Measurements from ENCODE around the gene VPS37C. TPM values are rescaled to one million over a fixed set of nuclear protein-coding genes. Genes with fewer than 3 reads are reported as not detected.

VPS37C gene
- total RNA-seq, 1 experiment from 2014 or later = 24.0 TPM

DNA sequence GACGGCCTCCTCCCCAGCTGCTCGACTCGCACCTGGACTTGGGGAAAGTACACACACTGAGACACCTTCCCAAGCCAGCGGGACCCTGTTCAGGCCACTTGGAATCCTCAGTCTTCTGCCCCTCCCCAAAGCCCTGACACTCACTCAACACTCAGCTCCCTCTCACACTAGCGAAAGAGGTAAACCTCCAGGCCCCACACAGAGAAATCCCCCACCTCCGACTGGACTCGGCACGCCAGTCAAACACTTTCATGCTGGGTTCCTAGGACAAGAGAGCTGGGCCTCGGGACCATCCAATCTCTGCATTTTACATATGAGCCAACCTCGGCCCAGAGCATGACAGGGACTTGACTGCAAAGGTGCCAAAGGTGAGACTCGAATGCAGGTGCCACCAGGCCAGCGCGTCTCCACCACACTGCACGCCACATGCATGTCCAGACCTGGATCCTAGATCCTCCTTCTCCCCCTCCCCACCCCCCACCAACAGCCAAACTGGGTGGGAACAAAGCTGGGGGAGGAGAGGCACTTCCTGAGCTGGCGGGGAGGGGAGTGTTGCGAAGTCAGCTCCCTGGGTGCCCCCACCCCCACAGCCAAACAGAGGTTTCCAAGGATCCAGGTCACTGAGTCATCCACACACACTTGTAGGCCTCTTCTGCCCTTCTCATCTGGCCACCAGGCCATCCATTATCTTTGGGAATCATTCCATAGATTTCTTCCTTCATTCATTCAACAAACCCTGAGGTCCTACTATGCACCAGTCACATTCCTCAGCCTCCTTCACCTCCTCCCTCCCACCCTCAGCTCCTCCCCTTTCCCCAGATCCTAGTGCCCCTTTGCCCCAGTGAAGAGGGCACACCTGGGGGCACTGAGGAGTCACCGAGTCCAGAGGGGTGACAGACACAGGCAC, 69.6 kb downstream of the VPS37C start:
- intact Hi-C loops (cut with micrococcal nuclease; ENCODE audit: unreplicated experiment) = no loop called here
- in situ Hi-C loops (cut with HindIII; ENCODE audit: low pct_unique_long_range_greater_than_20kb, low sequenced_read_pairs) = no loop called here
- BruUV-seq (replicated peaks) = no TSS peak
- TF ChIP-seq, protein P1, sequence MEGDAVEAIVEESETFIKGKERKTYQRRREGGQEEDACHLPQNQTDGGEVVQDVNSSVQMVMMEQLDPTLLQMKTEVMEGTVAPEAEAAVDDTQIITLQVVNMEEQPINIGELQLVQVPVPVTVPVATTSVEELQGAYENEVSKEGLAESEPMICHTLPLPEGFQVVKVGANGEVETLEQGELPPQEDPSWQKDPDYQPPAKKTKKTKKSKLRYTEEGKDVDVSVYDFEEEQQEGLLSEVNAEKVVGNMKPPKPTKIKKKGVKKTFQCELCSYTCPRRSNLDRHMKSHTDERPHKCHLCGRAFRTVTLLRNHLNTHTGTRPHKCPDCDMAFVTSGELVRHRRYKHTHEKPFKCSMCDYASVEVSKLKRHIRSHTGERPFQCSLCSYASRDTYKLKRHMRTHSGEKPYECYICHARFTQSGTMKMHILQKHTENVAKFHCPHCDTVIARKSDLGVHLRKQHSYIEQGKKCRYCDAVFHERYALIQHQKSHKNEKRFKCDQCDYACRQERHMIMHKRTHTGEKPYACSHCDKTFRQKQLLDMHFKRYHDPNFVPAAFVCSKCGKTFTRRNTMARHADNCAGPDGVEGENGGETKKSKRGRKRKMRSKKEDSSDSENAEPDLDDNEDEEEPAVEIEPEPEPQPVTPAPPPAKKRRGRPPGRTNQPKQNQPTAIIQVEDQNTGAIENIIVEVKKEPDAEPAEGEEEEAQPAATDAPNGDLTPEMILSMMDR (IDR thresholded peaks at IDR 0.05) = no peak
- TF ChIP-seq POLR2AphosphoS5 (IDR thresholded peaks at IDR 0.05; ENCODE audit: low read depth, low read length) (no peak), SIN3A (IDR thresholded peaks at IDR 0.05; ENCODE audit: borderline replicate concordance, insufficient read depth, low read depth, low read length) (no peak), TCF7L2 (IDR thresholded peaks at IDR 0.05; ENCODE audit: low read depth, low read length) (no peak)
- TF ChIP-seq, protein P2, sequence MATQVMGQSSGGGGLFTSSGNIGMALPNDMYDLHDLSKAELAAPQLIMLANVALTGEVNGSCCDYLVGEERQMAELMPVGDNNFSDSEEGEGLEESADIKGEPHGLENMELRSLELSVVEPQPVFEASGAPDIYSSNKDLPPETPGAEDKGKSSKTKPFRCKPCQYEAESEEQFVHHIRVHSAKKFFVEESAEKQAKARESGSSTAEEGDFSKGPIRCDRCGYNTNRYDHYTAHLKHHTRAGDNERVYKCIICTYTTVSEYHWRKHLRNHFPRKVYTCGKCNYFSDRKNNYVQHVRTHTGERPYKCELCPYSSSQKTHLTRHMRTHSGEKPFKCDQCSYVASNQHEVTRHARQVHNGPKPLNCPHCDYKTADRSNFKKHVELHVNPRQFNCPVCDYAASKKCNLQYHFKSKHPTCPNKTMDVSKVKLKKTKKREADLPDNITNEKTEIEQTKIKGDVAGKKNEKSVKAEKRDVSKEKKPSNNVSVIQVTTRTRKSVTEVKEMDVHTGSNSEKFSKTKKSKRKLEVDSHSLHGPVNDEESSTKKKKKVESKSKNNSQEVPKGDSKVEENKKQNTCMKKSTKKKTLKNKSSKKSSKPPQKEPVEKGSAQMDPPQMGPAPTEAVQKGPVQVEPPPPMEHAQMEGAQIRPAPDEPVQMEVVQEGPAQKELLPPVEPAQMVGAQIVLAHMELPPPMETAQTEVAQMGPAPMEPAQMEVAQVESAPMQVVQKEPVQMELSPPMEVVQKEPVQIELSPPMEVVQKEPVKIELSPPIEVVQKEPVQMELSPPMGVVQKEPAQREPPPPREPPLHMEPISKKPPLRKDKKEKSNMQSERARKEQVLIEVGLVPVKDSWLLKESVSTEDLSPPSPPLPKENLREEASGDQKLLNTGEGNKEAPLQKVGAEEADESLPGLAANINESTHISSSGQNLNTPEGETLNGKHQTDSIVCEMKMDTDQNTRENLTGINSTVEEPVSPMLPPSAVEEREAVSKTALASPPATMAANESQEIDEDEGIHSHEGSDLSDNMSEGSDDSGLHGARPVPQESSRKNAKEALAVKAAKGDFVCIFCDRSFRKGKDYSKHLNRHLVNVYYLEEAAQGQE (IDR thresholded peaks at IDR 0.05; ENCODE audit: insufficient read depth in 1 of 2, low read depth in 2 of 2, low read length in 1 of 2) = no peak
- Histone ChIP-seq H3K36me3 (ENCODE audit: control insufficient read depth, insufficient read depth, low read length) (no peaks in the 10 kb centered on the region), H3K4me1 (ENCODE audit: control insufficient read depth, insufficient read depth, low read length) (no peaks in the 10 kb centered on the region), H3K27me3 (ENCODE audit: control insufficient read depth, insufficient read depth, low read length) (no peaks in the 10 kb centered on the region), H3K4me3 (ENCODE audit: low read depth in 2 of 2, low read length in 2 of 2) (no peak overlapping the region), H3K9me3 (ENCODE audit: control insufficient read depth, insufficient read depth, low read depth, low read length) (no peaks in the 10 kb centered on the region), H3K27ac (ENCODE audit: low read length) (no peak overlapping the region)
- CTCF ChIA-PET = no interaction called here
- POLR2A ChIA-PET = no interaction called here
- DNase-seq (ENCODE audit: low read depth, low spot score) (no peak), ATAC-seq (peak; percentile 40; the same call in 1 of the 2 replicates)

DNA sequence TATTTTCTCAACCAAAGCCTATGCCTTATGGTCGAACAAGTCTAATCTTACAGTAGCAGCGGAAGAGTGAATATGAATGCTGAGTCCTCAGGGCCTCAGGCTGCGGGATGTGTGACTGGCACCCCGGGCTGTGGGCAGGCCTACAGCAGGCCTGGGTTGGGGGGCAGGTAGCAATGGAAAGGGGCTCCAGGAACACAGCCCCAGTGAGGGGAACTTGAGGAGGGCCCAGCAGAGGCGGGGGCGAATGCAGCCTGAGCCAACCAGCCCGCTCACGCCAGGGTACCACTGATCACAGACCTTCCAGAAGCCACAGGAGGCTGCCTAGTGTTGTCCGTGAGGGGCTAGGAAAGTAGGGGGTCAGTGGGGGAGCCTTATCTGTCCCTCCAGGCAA, 70.2 kb downstream of the VPS37C start:
- BruUV-seq (replicated peaks) = no TSS peak
- POLR2A ChIA-PET = no interaction called here
- TF ChIP-seq, protein P1 (IDR thresholded peaks at IDR 0.05) = no peak
- TF ChIP-seq SIN3A (IDR thresholded peaks at IDR 0.05; ENCODE audit: borderline replicate concordance, insufficient read depth, low read depth, low read length) = no peak
- TF ChIP-seq, protein P2 (IDR thresholded peaks at IDR 0.05; ENCODE audit: insufficient read depth in 1 of 2, low read depth in 2 of 2, low read length in 1 of 2) = no peak
- no peak for TF ChIP-seq TCF7L2 (IDR thresholded peaks at IDR 0.05; ENCODE audit: low read depth, low read length)
- no peak for TF ChIP-seq POLR2AphosphoS5 (IDR thresholded peaks at IDR 0.05; ENCODE audit: low read depth, low read length)

More for the DNA sequence above, 70.2 kb downstream of the VPS37C start:
- ATAC-seq (peak; percentile 36; the same call in 1 of the 2 replicates), DNase-seq (ENCODE audit: low read depth, low spot score) (no peak)
- no peaks in the 10 kb centered on the region for H3K9me3 ChIP-seq (ENCODE audit: control insufficient read depth, insufficient read depth, low read depth, low read length)
- H3K27ac ChIP-seq (ENCODE audit: low read length) = no peak overlapping the region
- CTCF ChIA-PET = interaction anchor here (0.6 kb wide), 1 partner anchor 322 kb away, joined by 3 read pairs; no protein-coding TSS in a partner anchor
- H3K36me3 ChIP-seq (ENCODE audit: control insufficient read depth, insufficient read depth, low read length) = no peaks in the 10 kb centered on the region
- H3K27me3 ChIP-seq (ENCODE audit: control insufficient read depth, insufficient read depth, low read length) = no peaks in the 10 kb centered on the region
- H3K4me3 ChIP-seq (ENCODE audit: low read depth in 2 of 2, low read length in 2 of 2) = no peak overlapping the region
- H3K4me1 ChIP-seq (ENCODE audit: control insufficient read depth, insufficient read depth, low read length) = no peaks in the 10 kb centered on the region
- intact Hi-C loops (cut with micrococcal nuclease; ENCODE audit: unreplicated experiment) (no loop called here), in situ Hi-C loops (cut with HindIII; ENCODE audit: low pct_unique_long_range_greater_than_20kb, low sequenced_read_pairs) (no loop called here)
